ENCODE results near the gene KPNA1.

Gene KPNA1

DNA sequence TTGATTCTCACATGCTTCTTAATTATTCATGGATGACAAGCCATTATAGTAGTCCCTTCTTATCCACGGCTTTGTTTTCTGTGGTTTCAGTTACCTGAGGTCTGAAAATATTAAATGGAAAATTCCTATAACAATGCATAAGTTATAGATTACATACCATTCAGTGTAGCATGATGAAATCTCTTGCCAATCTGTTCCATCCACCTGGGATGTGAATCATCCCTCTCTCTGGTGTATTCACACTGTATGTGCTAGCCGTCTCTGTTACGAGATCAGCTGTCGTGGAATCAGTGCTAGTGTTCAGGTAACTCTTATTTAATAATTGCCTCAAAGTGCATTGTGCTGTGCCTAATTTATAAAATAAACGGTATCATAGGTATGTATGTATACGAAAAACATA, 104.1 kb downstream of the KPNA1 start:
- DNase-seq = no peak

DNA sequence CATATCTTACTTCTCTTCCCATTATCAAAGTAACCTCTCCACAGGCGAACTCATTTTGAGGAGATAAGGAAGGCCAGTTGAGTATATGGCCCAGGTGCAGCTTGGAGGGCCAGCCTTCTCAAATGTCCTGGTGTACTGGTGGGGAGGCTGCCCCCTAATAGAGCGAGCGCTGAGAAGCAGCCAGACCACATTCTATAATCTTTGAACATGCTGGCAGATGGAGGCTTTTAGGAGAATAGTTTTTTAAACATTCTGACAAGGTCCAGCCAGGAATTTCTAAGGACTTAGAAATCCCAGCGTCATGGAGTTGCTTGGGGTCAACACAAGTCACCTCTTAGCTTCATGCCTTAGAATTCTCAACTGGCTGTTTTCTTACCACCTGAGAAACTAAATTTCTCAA, 104.6 kb downstream of the KPNA1 start:
- no peak for DNase-seq

DNA sequence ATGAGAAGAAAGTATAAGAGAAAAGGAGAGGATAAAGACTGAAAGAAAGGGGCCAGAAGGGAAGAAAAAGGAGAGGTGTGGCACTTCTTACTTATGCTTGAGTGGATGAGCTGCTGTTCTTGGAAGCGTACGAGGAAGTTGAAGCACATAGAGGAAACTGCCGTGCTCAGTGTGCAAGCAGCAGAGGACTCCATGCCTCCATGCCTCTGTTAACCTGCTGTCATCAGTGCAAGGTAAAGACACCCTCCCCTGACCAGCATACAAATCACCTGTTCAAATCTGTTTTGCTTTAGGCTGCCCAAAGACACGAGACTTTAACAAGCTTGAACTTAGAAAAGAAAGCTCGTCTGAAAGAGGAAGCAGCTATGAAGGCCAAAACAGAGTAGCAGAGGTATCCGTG, 105.3 kb downstream of the KPNA1 start:
- DNase-seq = no peak

DNA sequence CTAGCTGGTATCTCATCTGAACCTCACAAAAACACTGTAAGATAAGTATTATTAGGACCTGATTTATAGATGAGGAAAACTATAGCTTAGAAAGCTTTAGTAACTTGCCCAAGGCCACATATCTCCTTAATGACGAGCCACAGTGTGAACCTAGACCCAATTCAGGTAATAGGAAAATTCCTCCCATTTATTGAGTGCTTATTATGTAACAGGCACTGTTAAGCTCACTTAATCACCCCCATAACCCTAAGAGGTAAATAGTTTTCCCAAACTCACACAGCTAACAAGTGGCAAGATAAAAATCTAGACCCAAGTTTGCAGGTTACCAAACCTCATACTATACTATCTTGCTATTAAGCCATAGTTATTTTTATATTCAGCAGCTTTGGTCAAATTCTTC, 106.8 kb downstream of the KPNA1 start:
- DNase-seq = no peak

DNA sequence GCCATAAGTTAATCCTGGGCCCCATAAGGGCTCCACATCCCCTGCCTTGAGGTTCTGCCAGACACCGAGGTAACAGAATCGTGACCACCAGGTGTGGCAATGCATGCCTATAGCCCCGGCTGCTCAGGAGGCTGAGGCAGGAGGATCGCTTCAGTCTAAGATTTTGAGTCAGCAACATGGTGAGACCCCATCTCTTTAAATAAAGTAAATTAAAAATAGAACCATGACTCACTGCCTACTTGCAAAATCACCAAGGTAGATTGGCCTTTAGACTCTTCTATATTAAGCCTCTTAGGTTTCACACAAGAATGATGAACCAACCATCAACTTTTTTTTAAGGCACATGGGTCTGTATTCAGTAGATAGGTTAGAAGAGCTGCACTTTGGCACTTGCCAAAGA, 108.5 kb downstream of the KPNA1 start:
- DNase-seq = no peak

DNA sequence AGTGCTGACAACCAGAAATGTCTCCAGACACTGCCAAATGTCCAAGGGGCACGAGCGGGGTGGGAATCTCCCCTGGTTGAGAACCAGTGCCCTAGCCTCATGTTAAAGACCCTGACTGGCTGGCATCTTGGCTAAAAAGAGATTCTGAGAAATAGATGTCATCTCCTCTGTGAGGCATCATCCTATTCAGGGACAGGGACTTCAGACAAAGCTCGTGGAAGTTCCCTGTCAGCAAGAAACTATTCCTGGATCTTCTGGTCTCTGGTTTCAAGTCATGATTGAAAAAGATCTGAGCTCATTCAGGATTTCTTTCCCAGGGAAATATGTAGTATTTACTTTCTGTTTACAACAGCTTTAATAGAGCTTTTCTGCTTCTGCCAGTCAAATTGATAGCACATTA, 109.7 kb downstream of the KPNA1 start:
- no peak for DNase-seq

DNA sequence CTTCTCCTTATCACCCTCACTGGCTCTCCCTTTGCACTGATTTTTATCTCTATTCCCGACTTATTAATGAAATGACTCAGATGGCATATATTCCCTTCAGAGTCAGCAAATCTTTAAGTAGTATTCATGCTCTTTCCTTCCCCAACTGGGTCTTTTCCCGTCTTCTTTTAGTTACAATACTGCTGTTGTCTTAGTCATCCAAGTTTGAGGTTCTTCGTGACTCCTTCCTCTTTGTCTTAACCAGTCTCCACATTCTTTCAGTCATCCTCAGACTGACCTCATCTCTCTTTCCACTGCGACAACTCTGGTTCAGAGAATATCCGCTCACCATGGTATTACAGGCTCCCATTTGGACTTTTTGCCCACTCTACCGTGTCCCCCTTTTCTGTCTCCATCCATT, 111.2 kb downstream of the KPNA1 start:
- no peak for DNase-seq

DNA sequence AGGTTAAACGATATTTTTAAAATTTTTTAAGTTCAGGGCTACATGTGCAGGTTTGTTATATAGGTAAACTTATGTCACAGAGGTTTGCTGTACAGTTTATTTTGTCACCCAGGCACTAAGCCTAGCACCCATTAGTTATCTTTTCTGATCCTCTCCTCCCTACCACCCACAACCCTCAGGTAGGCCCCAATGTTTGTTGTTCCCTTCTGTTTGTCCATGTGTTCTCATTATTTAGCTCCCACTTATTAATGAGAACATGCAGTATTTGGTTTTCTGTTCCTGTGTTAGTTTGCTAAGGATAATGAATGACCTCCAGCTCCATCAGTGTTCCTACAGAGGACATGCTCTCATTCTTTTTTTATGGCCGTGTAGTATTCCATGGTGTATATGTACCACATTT, 115.8 kb downstream of the KPNA1 start:
- no peak for DNase-seq

DNA sequence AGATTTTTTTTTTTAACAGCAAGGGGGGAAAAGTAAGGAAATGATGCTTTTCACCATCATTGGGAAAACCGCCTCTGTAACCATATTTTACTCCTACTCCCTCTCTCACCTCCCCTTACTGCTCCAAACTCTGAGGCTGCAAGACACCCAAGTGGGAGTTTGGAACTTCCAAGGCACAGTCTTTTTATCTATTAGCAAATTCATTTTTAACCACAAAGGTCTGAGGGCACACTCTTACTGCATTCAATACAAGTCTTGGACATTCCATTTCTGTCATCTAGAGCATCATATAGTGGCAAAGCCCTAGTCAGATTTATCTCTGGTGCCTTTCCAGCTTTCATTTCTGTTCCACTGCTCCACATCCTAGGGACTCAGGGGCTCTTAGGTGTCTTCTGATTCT, 117.5 kb downstream of the KPNA1 start:
- DNase-seq = no peak

DNA sequence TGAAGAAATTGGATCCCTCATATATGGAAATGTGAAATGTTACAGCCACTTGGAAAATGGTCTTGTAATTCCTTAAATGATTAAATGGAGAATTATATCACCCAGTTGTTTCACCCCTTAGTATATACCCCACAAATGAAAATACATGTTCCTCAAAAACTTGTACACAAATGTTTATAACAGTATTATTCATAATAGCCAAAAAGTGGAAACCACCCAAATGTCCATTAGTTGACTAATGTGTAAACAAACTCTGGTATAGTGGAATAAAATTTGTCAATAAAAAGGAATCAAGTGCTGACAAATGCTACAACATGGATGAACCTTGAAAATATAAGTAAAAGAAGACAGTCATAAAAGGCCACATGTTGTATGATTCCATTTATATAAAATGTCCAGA, 118.2 kb downstream of the KPNA1 start:
- DNase-seq = no peak

DNA sequence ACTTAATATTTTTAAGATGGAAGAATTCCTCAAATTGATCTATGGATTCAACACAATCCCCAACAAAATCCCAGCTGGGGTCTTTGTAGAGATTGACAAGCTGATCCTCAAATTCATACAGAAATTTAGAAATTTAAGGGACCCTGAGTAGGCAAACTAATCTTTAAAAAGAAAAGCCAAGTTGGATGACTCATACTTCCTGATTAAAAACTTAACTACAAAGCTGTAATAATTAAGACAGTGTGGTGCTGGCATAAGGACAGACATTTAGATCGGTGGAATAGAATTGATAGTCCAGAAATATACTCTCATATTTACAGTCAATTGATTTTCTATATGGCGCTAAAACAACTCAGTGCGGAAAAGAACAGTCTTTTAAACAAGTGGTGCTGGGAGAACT, 119.2 kb downstream of the KPNA1 start:
- no peak for DNase-seq

DNA sequence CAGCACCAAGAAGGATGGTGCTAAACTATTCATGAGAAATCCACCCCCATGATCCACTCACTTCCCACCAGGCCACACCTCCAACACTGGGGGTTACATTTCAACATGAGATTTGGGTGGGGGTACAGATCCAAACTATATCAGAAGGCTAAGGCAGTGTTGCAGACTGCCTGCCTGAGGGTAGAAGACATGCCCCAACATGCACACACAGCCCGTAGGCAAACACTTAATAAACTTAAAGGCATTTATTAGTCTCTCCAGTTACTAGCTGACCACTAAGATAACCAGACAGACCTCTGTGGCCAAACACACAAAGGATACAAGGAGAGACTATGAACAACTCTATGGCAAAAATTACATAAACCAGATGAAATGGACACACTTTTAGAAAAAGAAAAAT, 120.6 kb downstream of the KPNA1 start:
- no peak for DNase-seq

DNA sequence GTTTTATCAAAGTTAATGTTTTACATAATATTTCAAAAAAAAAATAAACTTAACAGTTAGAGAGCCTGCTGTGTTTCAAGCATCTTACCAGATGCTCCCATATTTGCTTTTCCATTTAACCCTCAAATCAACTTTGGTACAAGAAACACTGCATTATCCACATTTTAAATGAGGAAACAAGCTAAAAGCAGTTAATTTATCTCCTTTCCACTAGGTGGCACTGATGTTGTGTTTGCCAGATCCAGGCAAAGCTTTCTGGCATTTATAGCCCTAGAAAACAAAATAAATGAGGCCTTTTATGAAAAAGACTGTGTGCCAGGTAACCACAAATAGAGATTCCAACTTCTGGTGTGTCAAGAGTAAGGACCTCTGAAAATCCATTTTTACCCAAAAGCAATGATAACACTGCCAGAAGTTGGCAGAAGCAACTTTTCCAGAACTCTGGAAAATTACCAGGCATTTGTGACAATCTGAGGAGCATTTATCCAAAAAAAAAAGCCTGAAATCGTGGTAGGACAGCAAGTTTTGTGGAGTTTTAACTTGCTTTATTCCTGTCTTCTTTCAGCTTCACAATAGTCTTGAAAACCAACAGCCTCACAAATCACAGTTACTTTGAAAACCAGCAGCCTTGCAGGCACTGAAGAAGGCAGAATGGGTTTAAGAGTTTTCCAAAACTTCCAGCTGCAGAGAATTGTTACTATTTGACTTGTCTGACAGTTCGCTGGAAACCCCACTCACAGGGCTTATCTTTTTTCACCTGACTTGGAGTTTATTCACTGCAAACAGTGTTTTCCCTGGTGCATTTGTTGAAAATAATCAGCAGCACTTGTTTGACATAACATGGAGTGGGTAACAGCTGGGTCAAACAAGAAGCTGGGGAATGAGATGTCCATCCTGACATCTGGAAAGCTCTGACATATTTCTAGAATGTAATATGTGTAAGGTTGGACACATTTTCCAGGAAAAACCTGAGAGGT, 121.6 kb downstream of the KPNA1 start:
- peak in 1 of 2 experiments; percentile 69 for DNase-seq

DNA sequence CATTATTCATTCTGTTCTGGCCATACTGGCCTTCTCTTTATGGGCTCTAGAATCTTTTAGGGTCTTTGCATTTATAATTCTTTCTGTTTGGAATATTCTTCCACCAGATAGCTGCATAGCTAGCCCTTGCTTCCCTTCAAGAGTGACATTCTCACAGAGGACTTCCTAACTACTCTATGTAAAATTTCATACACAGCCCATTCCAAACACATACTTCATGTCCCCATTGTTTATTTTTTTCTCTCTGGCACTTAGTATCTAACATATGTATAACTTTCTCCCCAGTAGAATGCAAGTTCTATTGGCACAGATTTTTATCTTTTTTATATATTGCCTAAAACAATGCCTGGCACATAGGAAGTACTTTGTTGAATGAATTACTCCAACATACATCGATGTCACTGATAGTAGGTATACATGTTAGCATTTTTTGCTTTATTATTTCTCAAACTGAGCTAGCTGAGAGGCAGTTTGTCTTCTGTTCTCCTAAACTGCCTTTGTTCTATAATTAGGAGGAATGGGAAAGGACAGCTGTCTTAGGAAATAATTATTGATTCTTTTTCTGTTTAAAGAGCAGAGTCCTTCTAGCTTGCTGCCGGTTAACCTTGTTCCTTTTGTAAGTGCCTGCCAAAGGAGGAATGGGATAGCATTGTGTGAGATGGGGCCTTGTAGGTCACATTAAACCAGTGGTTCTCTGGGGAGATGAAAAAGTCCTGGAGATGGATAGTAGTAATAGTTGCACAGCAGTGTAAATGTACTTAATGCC, 122.9 kb downstream of the KPNA1 start:
- DNase-seq = no peak

DNA sequence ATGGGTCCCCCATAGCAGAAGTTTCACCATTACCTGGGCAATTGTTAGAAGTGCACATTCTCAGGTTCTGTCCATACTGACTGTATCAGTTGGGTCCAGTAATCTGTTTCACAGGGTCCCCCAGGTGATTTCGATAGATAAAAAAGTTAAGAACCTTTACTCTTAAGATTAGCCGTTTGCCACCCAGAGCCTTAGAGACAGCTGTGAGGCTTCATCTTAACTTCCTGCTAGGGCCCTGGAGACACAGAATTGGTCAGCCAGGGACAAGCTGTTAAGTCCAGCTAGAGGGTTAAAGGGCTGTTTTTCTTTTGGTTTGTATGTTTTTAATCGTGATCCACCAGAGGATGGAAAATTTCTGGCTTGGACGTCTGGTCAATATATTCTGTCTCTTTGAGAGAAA, 124.1 kb downstream of the KPNA1 start:
- no peak for DNase-seq

DNA sequence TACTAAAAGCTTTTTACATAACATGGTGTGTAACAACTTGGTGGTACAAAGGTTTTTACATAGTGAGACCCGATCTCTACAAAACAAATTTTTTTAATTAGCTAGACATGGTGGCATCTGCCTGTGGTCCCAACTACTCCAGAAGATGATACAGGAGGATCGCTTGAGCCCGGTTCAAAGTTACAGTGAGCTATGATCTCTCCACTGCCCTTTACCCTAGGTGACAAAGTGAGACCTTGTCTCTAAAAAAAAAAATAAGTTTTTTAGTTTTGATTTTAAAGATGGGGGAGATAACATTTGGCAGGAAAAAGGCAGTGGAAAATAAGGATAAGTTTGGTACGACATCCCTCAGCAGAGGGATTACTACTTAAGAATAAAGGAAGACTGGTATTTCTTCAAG, 124.8 kb downstream of the KPNA1 start:
- no peak for DNase-seq

DNA sequence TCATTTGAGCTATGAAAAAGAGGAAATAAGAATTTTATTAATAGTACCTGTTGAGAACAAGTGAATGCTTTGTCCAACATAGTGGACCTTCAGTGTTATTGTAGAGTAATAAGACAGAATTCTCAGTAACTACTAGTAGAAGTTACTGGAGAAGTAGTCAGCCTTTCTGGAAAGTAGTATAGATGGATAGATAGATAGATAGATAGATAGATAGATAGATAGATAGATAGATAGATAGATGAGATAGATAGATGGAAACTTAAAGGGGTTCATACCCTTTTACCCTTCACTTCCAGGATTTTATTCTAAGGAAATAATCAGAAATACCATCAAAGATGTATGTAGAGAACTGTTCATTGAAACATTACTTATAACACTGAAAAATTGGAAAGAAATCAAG, 125.5 kb downstream of the KPNA1 start:
- no peak for DNase-seq

DNA sequence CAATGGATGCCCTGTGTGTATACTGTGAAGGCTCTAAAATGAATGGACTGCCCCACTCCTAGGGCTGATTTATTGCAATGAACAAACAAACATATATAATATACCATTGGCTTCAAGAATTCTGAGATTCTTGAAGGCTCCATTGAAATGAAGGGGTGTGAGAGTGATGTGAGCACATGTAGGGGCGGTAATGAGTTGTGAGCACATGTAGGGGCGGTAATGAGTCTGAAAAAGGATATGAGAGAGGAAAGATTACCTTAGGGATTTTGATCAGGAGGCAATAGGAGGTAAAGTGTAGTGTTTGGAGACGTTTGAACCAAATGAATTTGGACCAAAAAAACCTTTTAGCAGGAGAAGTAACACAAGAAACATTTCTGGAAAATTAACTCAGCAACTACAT, 127.0 kb downstream of the KPNA1 start:
- no peak for DNase-seq

DNA sequence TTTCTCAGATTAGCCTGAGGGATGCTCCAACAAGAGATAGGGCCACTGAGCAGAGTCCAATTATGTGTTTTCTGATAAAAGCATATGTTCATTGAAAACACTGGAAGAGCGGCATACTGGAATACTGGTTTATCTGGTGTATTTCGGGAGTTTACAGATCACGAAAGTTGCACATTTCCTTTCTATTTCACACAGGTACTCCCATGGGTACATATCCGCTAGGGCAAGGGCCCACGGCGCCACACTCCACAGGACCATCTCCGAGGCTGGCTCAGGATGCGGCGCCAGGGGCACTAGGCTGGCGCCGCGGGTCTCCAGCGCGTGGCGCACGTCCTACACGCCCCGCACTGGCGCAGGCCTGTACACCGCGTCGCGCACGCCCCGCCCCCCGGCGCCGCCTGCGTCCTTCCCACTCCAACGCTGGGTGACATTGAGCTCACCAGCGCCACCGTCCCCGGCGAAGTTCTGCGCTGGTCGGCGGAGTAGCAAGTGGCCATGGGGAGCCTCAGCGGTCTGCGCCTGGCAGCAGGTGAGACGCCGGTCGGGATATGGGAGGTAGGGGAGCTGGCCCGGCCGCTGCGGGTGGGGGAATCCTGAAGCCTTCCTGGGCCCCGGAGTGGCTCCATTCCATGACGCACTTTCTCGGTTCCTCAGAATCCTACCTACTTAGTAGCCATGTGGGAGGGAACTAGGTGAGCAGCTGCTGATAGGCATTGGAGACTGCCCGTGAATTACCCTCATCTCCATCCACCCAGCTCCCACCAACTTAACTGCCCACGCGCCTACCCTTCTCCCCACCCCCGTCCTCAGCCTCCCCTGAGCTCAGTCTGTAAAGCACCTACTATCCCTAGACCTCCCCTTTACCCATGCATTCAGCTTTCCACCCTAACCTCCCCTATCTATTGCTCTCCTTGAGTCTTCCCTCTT, 130.7 kb downstream of the KPNA1 start, which contains the start of gene FAM162A:
Gene FAM162A, plus strand, starts transcription at position 412 of the 927 bp plus-strand sequence. Its CDS starts 84 bp downstream, at position 496.
- DNase-seq = peak; percentile 91 to 97

DNA sequence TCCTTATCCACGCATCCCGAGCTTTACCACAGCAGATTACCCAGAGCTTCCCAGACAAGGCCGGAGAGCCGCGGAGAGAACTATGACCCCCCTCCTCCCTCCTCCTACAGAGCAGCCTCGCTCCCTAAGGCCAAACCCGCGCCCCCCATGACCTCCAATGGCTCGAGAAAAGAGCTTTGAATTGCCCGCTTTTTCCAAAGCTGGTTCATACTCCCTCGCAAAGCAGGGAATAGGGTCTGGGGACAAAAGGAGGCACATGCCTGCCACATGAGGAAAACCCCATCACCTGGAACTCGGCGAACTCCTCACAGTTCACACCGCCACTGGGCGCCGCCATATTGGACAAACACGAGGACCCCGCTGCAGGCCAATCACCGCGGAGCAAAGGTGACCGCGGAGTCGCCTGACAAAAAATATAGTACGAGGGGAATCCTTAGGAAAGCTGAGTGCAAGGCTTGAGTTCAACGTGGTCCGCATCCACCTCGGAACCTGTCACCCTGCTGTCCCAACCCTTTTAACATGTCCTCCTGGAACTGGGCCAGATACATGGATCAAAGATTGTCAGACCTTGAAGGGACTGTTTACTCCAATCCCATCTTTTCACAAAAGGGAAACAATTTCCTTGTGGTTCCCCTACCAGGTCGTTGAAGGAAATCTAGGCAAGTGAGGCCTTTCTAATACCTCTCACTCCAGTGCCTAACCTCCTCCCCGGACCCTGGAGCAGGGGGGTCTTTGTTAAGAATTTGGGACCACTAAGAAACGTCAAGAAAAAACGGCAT, 131.7 kb downstream of the KPNA1 start, which contains the start of gene MIX23:
Gene MIX23, minus strand, starts transcription at position 344 of the 779 bp plus-strand sequence. Its CDS starts 7 bp downstream, at position 337.
- peak; percentile 92 to 94 for DNase-seq

DNA sequence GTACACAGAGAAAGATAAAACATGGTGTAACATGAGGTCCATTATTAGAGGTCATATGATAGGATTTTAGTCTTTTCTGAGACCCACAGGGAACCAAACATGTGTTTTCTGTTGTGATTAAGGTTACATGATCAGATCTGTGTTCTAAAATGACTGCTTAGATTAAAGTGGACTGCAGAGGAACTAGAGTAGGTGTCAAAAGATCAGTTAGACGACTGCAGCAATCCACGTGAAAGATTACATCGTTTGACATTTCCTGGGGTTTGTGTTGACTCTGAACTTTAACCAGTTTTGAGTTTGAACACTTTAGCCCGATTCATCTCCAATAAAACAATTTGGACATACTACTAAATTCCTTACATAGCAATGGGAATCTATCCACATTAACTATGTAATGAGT, 136.8 kb downstream of the KPNA1 start:
- DNase-seq = no peak

DNA sequence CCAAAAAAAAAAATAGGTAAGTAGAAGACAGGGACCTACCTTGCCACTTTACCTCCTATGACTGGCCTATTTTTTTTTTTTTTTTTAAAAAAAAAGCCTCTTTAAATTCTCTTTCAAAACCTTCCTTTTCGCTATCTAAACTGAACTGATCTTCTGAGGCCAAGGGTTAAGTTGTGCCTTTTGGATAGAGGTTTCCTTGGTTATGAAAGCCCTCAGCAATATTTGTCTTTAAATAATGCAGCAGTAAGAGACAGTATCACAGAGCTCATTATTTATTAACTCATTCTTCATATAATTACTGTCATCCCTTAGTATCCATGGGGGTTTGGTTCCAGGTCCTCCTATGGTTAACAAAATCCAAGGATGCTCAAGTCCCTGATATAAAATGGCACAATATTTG, 140.7 kb downstream of the KPNA1 start:
- DNase-seq = no peak

All from NCI-H446 (cell line).